ENCODE data around the gene PPP6C.
"Not testable (repeated sequence)": the region's sequence is repeated elsewhere in the genome, so short reads cannot be mapped to it uniquely, and the experiment has no call there.

Gene PPP6C

GRCh38 chr9:125142560-125143376, 46.8 kb downstream of the PPP6C start:
- DNase-seq (ENCODE audit: low read depth in 1 of 2, low spot score in 1 of 2), result no peak

- DNase-seq (ENCODE audit: low read depth in 1 of 2, low spot score in 1 of 2), result no peak
Measured at GRCh38 chr9:125141751-125142150, 47.9 kb downstream of the PPP6C start.

- no peak for DNase-seq (ENCODE audit: low read depth in 1 of 2, low spot score in 1 of 2)
Measured at GRCh38 chr9:125141251-125141650, 48.4 kb downstream of the PPP6C start.

- DNase-seq (ENCODE audit: low read depth in 1 of 2, low spot score in 1 of 2), result no peak
Measured at GRCh38 chr9:125140576-125140975, 49.0 kb downstream of the PPP6C start.

GRCh38 chr9:125137200-125137599, 52.4 kb downstream of the PPP6C start:
- DNase-seq (ENCODE audit: low read depth in 1 of 2, low spot score in 1 of 2), result no peak

- DNase-seq (ENCODE audit: low read depth in 1 of 2, low spot score in 1 of 2), result no peak
Measured at GRCh38 chr9:125134976-125135375, 54.6 kb downstream of the PPP6C start.

GRCh38 chr9:125133403-125134329, 55.9 kb downstream of the PPP6C start:
- DNase-seq (ENCODE audit: low read depth in 1 of 2, low spot score in 1 of 2), result no peak

GRCh38 chr9:125131778-125132177, 57.8 kb downstream of the PPP6C start:
- no peak for DNase-seq (ENCODE audit: low read depth in 1 of 2, low spot score in 1 of 2)

GRCh38 chr9:125126019-125126746, 63.4 kb downstream of the PPP6C start:
- DNase-seq (ENCODE audit: low read depth in 1 of 2, low spot score in 1 of 2), result peak; percentile 7 to 54

GRCh38 chr9:125125523-125125922, 64.1 kb downstream of the PPP6C start:
- no peak for DNase-seq (ENCODE audit: low read depth in 1 of 2, low spot score in 1 of 2)

GRCh38 chr9:125121146-125121545, 68.5 kb downstream of the PPP6C start:
- DNase-seq (ENCODE audit: low read depth in 1 of 2, low spot score in 1 of 2), result no peak

- no peak for DNase-seq (ENCODE audit: low read depth in 1 of 2, low spot score in 1 of 2)
Measured at GRCh38 chr9:125119643-125120286, 69.8 kb downstream of the PPP6C start.

- not testable (repeated sequence) for DNase-seq (ENCODE audit: low read depth in 1 of 2, low spot score in 1 of 2)
Measured at GRCh38 chr9:125118696-125119095, 70.9 kb downstream of the PPP6C start.

- DNase-seq (ENCODE audit: low read depth in 1 of 2, low spot score in 1 of 2), result not testable (repeated sequence)
Measured at GRCh38 chr9:125114503-125114902, 75.1 kb downstream of the PPP6C start.

GRCh38 chr9:125110464-125110863, 79.1 kb downstream of the PPP6C start:
- no peak for DNase-seq (ENCODE audit: low read depth in 1 of 2, low spot score in 1 of 2)

- not testable (repeated sequence) for DNase-seq (ENCODE audit: low read depth in 1 of 2, low spot score in 1 of 2)
Measured at GRCh38 chr9:125108541-125108940, 81.1 kb downstream of the PPP6C start.

GRCh38 chr9:125106285-125106893, 83.2 kb downstream of the PPP6C start:
- no peak for DNase-seq (ENCODE audit: low read depth in 1 of 2, low spot score in 1 of 2)

- no peak for DNase-seq (ENCODE audit: low read depth in 1 of 2, low spot score in 1 of 2)
Measured at GRCh38 chr9:125103770-125104460, 85.7 kb downstream of the PPP6C start.

- no peak for DNase-seq (ENCODE audit: low read depth in 1 of 2, low spot score in 1 of 2)
Measured at GRCh38 chr9:125103021-125103420, 86.6 kb downstream of the PPP6C start.

GRCh38 chr9:125100822-125101221, 88.8 kb downstream of the PPP6C start:
- no peak for DNase-seq (ENCODE audit: low read depth in 1 of 2, low spot score in 1 of 2)
